Umbilical cord (tissue), 2 donors: ENCODE results near the gene RASSF3. TPM values are rescaled to one million over a fixed set of nuclear protein-coding genes. Genes with fewer than 3 reads are reported as not detected.
"Not testable (repeated sequence)": the region's sequence is repeated elsewhere in the genome, so short reads cannot be mapped to it uniquely, and the experiment has no call there.

Source experiments
- DNase-seq: peaks from one replicate; pipeline ENCODE4 v3.0.0-alpha.2; 2015; ENCODE audit warnings: low spot score
- total RNA-seq: library from RNA; depleted of rRNA; stranded (reverse); fragments of >200 nt; gene quantifications from one replicate; pipeline ENCODE4 v1.2.3, GENCODE V29; 2014; ENCODE audit warnings: low replicate concordance; ENCODE audit not compliant: insufficient read depth

RASSF3 gene
- total RNA-seq, 1 donor from 2014 or later = 127 TPM

- DNase-seq = not testable (repeated sequence)
These were observed 79.9 kb downstream of the RASSF3 start for GRCh38 chr12:64690236-64690635.

GRCh38 chr12:64691227-64691794 lies 81.0 kb downstream of the RASSF3 start:
- DNase-seq = no peak

- no peak for DNase-seq
These were observed 81.7 kb downstream of the RASSF3 start for GRCh38 chr12:64691795-64692583.

- DNase-seq = no peak
These were observed 84.1 kb downstream of the RASSF3 start for GRCh38 chr12:64694130-64695040.

- no peak for DNase-seq
These were observed 85.3 kb downstream of the RASSF3 start for GRCh38 chr12:64695550-64695949.

GRCh38 chr12:64696080-64696741 lies 85.9 kb downstream of the RASSF3 start:
- DNase-seq = peak; percentile 40

GRCh38 chr12:64699504-64700115 lies 89.3 kb downstream of the RASSF3 start:
- no peak for DNase-seq

GRCh38 chr12:64700532-64700931 lies 90.2 kb downstream of the RASSF3 start:
- DNase-seq = no peak

- DNase-seq = no peak
These were observed 91.0 kb downstream of the RASSF3 start for GRCh38 chr12:64701283-64701682.

- peak; percentile 36 for DNase-seq
These were observed 96.0 kb downstream of the RASSF3 start for GRCh38 chr12:64706306-64706705.

- no peak for DNase-seq
These were observed 96.6 kb downstream of the RASSF3 start for GRCh38 chr12:64706857-64707256.

- DNase-seq = no peak
These were observed 97.1 kb downstream of the RASSF3 start for GRCh38 chr12:64707362-64707761.

- DNase-seq = no peak
These were observed 97.6 kb downstream of the RASSF3 start for GRCh38 chr12:64707926-64708325.

- DNase-seq = no peak
These were observed 99.1 kb downstream of the RASSF3 start for GRCh38 chr12:64709429-64709828.

GRCh38 chr12:64713376-64713775 lies 103.1 kb downstream of the RASSF3 start:
- no peak for DNase-seq

- DNase-seq = no peak
These were observed 104.3 kb downstream of the RASSF3 start for GRCh38 chr12:64714551-64714968.

GRCh38 chr12:64716371-64716770 lies 106.1 kb downstream of the RASSF3 start:
- no peak for DNase-seq

GRCh38 chr12:64716839-64717455 lies 106.7 kb downstream of the RASSF3 start:
- DNase-seq = no peak

GRCh38 chr12:64718649-64719048 lies 108.4 kb downstream of the RASSF3 start:
- no peak for DNase-seq

- no peak for DNase-seq
These were observed 110.6 kb downstream of the RASSF3 start for GRCh38 chr12:64720884-64721283.

GRCh38 chr12:64722835-64723234 lies 112.5 kb downstream of the RASSF3 start:
- no peak for DNase-seq
